Adrenal gland (tissue), 5 donors: Measurements from ENCODE around the gene PHACTR3.

Experiments used
- POLR2A ChIP-seq, 2 donors: fragments of 450-650 bp; IDR thresholded peaks; one replicate each; pipeline ENCODE4 v1.6.1; 2017; ENCODE audit warnings: antibody characterized with exemption in 2 of 2, mild to moderate bottlenecking in 2 of 2, moderate library complexity in 1 of 2
- TF ChIP-seq, protein P1 (sequence below), 6 experiments: fragments of 450-650 bp in 4 of 6; fragments of 200-600 bp in 2 of 6; sonication (generic) in 1 of 6; IDR thresholded peaks; 1 replicate in 5 of 6; 2 replicates in 1 of 6; pipeline versions ENCODE4 v1.5.1 to v1.8.0; 2016 to 2021; ENCODE audit warnings: antibody characterized with exemption in 6 of 6, mild to moderate bottlenecking in 2 of 6, moderate library complexity in 1 of 6
- donor health status: DM: no; HTN: no; CAD: no.

DNA sequence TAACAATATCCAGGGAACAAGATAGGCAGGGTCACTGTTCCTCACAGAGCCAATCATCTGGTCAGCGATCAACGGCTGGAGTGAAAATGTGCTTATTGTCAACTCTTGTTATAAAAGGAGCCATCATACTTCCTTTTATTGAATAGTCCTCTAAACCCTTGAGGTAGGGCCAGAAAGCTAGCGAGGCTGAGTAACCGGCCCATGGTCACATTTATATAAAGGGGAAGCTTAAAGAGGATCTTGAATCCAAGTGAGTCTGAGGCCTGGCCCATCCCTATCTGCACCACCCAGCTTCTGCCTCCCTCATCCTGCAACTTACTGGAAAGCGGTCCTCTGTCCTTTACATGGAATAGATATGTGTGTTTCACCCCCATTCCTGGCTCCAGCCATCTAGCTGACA, 9.5 kb downstream of the PHACTR3 start:
- no peak for TF ChIP-seq POLR2A (IDR thresholded peaks at IDR 0.05)
- TF ChIP-seq, protein P1, sequence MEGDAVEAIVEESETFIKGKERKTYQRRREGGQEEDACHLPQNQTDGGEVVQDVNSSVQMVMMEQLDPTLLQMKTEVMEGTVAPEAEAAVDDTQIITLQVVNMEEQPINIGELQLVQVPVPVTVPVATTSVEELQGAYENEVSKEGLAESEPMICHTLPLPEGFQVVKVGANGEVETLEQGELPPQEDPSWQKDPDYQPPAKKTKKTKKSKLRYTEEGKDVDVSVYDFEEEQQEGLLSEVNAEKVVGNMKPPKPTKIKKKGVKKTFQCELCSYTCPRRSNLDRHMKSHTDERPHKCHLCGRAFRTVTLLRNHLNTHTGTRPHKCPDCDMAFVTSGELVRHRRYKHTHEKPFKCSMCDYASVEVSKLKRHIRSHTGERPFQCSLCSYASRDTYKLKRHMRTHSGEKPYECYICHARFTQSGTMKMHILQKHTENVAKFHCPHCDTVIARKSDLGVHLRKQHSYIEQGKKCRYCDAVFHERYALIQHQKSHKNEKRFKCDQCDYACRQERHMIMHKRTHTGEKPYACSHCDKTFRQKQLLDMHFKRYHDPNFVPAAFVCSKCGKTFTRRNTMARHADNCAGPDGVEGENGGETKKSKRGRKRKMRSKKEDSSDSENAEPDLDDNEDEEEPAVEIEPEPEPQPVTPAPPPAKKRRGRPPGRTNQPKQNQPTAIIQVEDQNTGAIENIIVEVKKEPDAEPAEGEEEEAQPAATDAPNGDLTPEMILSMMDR (IDR thresholded peaks at IDR 0.05): no peak
